Activated CD4-positive, alpha-beta T cell treated with anti-CD3 and anti-CD28 coated beads for 36 hours (primary cell): ENCODE results near the gene NECTIN4. TPM values are rescaled to one million over a fixed set of nuclear protein-coding genes. Genes with fewer than 3 reads are reported as not detected.
A peak's percentile ranks its signal among the peaks of the same experiment; 100 is the strongest.
"Not testable (repeated sequence)": the region's sequence is repeated elsewhere in the genome, so short reads cannot be mapped to it uniquely, and the experiment has no call there.

ENCODE experiments used
- ATAC-seq: fragments of 200-7000 bp; cut with Tn5 transposase; one replicate; pipeline ENCODE4 v1.10.0; 2021; ENCODE audit warnings: mild to moderate bottlenecking, moderate library complexity
- CTCF ChIA-PET: fragments of 350-600 bp; sonication (Branson Sonifier 250); formaldehyde crosslinking; loops from one replicate; lab custom pipeline; 2021; ENCODE audit warnings: antibody characterized with exemption; lab: Charles Lee
- POLR2A ChIA-PET: fragments of 350-600 bp; sonication (Branson Sonifier 250); formaldehyde crosslinking; loops from one replicate; lab custom pipeline; 2021; ENCODE audit warnings: antibody characterized with exemption, inconsistent platforms; lab: Charles Lee
- DNase-seq: peaks from one replicate; pipeline ENCODE4 v3.0.0-alpha.2; 2020
- H3K27ac Mint-ChIP-seq: one replicate; pipeline ENCODE4 v1.8.0; 2021; ENCODE audit warnings: mixed read lengths
- H3K27me3 Mint-ChIP-seq: one replicate; pipeline ENCODE4 v1.8.0; 2021; ENCODE audit warnings: mixed read lengths
- H3K36me3 Mint-ChIP-seq: one replicate; pipeline ENCODE4 v1.8.0; 2021; ENCODE audit warnings: low read depth, mixed read lengths
- H3K4me1 Mint-ChIP-seq: one replicate; pipeline ENCODE4 v1.8.0; 2021; ENCODE audit warnings: mixed read lengths
- H3K4me3 Mint-ChIP-seq: one replicate; pipeline ENCODE4 v1.8.0; 2021; ENCODE audit warnings: mild to moderate bottlenecking, moderate library complexity, mixed read lengths
- H3K9me3 Mint-ChIP-seq: one replicate; pipeline ENCODE4 v1.8.0; 2021; ENCODE audit warnings: low read depth, mixed read lengths
- intact Hi-C, 2 experiments: fragments of 100-400 bp; cut with DNase I in 1 of 2; cut with micrococcal nuclease in 1 of 2; formaldehyde crosslinking; loops; one replicate each; pipeline versions ENCODE4 v1.14.2 to v1.15.1; 2022 to 2024; cut with DNase I, micrococcal nuclease
- total RNA-seq, 2 experiments: library from RNA; stranded (reverse); gene quantifications; one replicate each; pipeline ENCODE4 v1.2.3, GENCODE V29; 2021

NECTIN4 gene
- total RNA-seq, 2 experiments from 2014 or later: not detected

DNA sequence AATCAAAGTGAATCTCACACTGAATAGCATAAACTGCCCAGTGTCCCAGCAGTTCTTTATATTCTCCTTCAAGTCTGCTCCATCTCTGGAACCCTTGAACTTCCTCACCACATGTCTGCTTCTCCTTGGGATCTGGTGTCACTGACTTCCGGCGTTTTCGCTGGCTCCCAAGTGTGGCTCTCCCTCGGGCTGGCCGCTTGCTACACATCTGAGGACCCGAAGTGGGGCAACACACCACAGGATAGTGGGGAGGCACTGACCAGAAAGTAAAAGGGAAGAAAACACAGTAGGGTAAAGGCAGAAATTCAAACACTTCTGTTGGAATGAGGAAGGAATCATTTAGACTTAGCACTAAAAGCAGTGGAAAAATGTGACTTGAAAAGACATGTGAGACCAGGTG is 33.6 kb upstream of the NECTIN4 start:
- CTCF ChIA-PET: no interaction called here

GRCh38 chr1:161121834-161122233 is 32.5 kb upstream of the NECTIN4 start:
- ChIA-PET POLR2A (interaction anchor here (0.6 kb wide), 2 partner anchors 42 to 464 kb away, joined by 3 to 5 read pairs; no protein-coding TSS in a partner anchor), CTCF (interaction anchor here (0.6 to 1.2 kb wide), 3 partner anchors 10 to 410 kb away, joined by 3 read pairs; partner anchors contain the start of gene CD48)
- H3K27ac Mint-ChIP-seq: peak overlapping the region; percentile 3
- H3K9me3 Mint-ChIP-seq: no peaks in the 10 kb centered on the region
- ATAC-seq: no peak
- H3K4me3 Mint-ChIP-seq: no peak overlapping the region
- peaks cover 46% of the 10 kb centered on the region for H3K4me1 Mint-ChIP-seq
- no peak for DNase-seq
- intact Hi-C loops: no loop called here
- peaks cover 64% of the 10 kb centered on the region for H3K36me3 Mint-ChIP-seq
- H3K27me3 Mint-ChIP-seq: no peaks in the 10 kb centered on the region

More for the DNA sequence above, 33.6 kb upstream of the NECTIN4 start:
- POLR2A ChIA-PET: interaction anchor here (0.7 kb wide), 1 partner anchor 69 kb away, joined by 3 read pairs; no protein-coding TSS in a partner anchor
- no peak for DNase-seq
- H3K27ac Mint-ChIP-seq: peak overlapping the region; percentile 52
- no peak overlapping the region for H3K4me3 Mint-ChIP-seq
- no peak for ATAC-seq
- H3K36me3 Mint-ChIP-seq: peaks cover 70% of the 10 kb centered on the region
- H3K27me3 Mint-ChIP-seq: no peaks in the 10 kb centered on the region
- H3K4me1 Mint-ChIP-seq: peaks cover 52% of the 10 kb centered on the region
- no peaks in the 10 kb centered on the region for H3K9me3 Mint-ChIP-seq
- intact Hi-C loops: no loop called here

GRCh38 chr1:161121042-161121650 is 31.8 kb upstream of the NECTIN4 start:
- ATAC-seq (no peak), DNase-seq (no peak)
- ChIA-PET POLR2A (interaction anchor here (0.8 to 1.1 kb wide), 2 partner anchors 12 to 15 kb away, joined by 3 read pairs; partner anchors contain the start of gene DEDD), CTCF (interaction anchor here (1.1 to 1.2 kb wide), 2 partner anchors 9 to 20 kb away, joined by 3 read pairs; no protein-coding TSS in a partner anchor)
- Mint-ChIP-seq H3K4me3 (no peak overlapping the region), H3K9me3 (no peaks in the 10 kb centered on the region), H3K4me1 (peaks cover 47% of the 10 kb centered on the region), H3K36me3 (peaks cover 64% of the 10 kb centered on the region), H3K27ac (peak overlapping the region; percentile 85), H3K27me3 (no peaks in the 10 kb centered on the region)
- intact Hi-C loops: no loop called here

DNA sequence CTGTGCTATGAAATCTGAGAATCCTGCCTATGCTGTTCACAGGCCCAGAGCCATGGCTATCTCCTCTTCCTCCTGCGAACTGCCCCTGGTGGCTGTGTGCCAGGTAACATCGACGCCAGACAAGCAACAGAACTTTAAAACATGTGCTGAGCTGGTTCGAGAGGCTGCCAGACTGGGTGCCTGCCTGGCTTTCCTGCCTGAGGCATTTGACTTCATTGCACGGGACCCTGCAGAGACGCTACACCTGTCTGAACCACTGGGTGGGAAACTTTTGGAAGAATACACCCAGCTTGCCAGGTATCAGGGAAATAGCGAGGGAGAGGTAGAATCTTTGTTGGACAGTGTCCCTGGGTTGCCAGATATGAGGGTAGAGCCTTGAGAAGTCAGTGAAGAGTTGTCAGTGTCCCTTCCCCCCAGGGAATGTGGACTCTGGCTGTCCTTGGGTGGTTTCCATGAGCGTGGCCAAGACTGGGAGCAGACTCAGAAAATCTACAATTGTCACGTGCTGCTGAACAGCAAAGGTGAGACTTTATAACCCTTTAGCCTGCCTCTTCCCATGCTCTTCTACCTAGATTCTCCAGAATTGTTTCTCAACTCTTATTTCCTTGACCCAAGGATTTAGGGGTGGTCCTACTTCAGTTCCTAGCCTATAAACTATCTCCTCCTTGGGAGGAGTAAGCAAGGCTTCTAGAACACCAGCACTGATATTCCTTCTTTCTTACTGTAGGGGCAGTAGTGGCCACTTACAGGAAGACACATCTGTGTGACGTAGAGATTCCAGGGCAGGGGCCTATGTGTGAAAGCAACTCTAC is 29.9 kb upstream of the NECTIN4 start:
- intact Hi-C loops: loop anchor here (1.0 to 5.0 kb wide), 5 partner anchors 13 to 268 kb away; partner anchors contain the start of genes DEDD (in 1 of the 2) and USP21 (in 1 of the 2)
- H3K4me3 Mint-ChIP-seq: peak overlapping the region; percentile 94
- peaks cover 69% of the 10 kb centered on the region for H3K36me3 Mint-ChIP-seq
- ChIA-PET POLR2A (no interaction called here), CTCF (interaction anchor here (0.6 to 1.0 kb wide), 4 partner anchors 22 to 71 kb away, joined by 3 to 8 read pairs (median 3); partner anchors contain the start of gene PPOX)
- peak; percentile 85 for DNase-seq
- peak; percentile 65 for ATAC-seq
- no peaks in the 10 kb centered on the region for H3K9me3 Mint-ChIP-seq
- no peaks in the 10 kb centered on the region for H3K27me3 Mint-ChIP-seq
- peak overlapping the region; percentile 98 for H3K27ac Mint-ChIP-seq
- peaks cover 62% of the 10 kb centered on the region for H3K4me1 Mint-ChIP-seq

GRCh38 chr1:161117759-161118581 is 28.6 kb upstream of the NECTIN4 start, which contains the start of the genes NIT1 and PFDN2:
NIT1 (plus strand) TSS chr1:161118105; CDS start chr1:161118177, 72 bp downstream.
PFDN2 (minus strand) TSS chr1:161118037; CDS start chr1:161118026, 11 bp downstream.
- Mint-ChIP-seq H3K9me3 (no peaks in the 10 kb centered on the region), H3K4me3 (peak within 1 kb of the TSS; percentile 94), H3K4me1 (peaks cover 75% of the 10 kb centered on the region), H3K27me3 (no peaks in the 10 kb centered on the region), H3K27ac (peak within 1 kb of the TSS; percentile 98), H3K36me3 (peaks cover 73% of the 10 kb centered on the region)
- ChIA-PET POLR2A (interaction anchor here (1.0 to 2.7 kb wide), 5 partner anchors 12 to 64 kb away, joined by 3 to 13 read pairs (median 5); partner anchors contain the start of genes DEDD, PPOX and UFC1), CTCF (interaction anchor here (0.6 to 1.7 kb wide), 11 partner anchors 9 to 548 kb away, joined by 3 to 5 read pairs (median 3); partner anchors contain the start of genes TOMM40L and UFC1)
- DNase-seq: peak; percentile 94
- intact Hi-C loops: loop anchor here (1.0 to 5.0 kb wide), 8 partner anchors 14 to 269 kb away; partner anchors contain the start of genes USP21 (in 2 of the 2), DEDD (in 1 of the 2), UFC1 (in 1 of the 2) and USF1 (in 1 of the 2)
- peak; percentile 53 for ATAC-seq

DNA sequence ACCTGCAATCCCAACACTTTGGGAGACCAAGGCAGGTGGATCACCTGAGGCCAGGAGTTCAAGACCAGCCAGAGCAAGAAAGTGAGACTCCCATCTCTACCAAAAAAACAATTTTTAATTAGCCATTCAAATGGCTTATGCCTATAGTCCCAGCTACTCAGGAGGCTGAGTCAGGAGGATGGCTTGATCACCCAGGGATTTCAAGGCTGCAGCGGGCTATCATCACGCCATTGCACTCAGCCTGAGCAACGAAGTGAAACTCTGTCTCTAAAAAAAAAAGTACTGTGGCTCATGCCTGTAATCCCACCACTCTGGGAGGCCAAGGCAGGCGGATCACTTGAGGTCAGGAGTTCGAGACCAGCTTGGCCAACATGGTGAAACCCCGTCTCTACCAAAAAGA is 26.6 kb upstream of the NECTIN4 start:
- H3K27me3 Mint-ChIP-seq, H3K9me3 Mint-ChIP-seq, ATAC-seq: not testable (repeated sequence)
- CTCF ChIA-PET: interaction anchor here (0.7 to 1.7 kb wide), 2 partner anchors 50 to 69 kb away, joined by 3 read pairs; no protein-coding TSS in a partner anchor
- Mint-ChIP-seq H3K27ac (peak overlapping the region; percentile 98), H3K4me1 (peaks cover 76% of the 10 kb centered on the region), H3K36me3 (peaks cover 55% of the 10 kb centered on the region), H3K4me3 (peak overlapping the region; percentile 94)
- POLR2A ChIA-PET: interaction anchor here (2.7 kb wide), 1 partner anchor 38 kb away, joined by 13 read pairs; the partner anchor contains the start of gene UFC1
- intact Hi-C loops: loop anchor here in 1 of 2 experiments (5.0 kb wide), 1 partner anchor 271 kb away; no protein-coding TSS in a partner anchor
- peak; percentile 24 for DNase-seq

- intact Hi-C loops: loop anchor here in 1 of 2 experiments (5.0 kb wide), 1 partner anchor 272 kb away; no protein-coding TSS in a partner anchor
- Mint-ChIP-seq H3K27ac (peak overlapping the region; percentile 98), H3K4me3 (peak overlapping the region; percentile 94), H3K27me3 (no peaks in the 10 kb centered on the region), H3K36me3 (peaks cover 51% of the 10 kb centered on the region), H3K4me1 (peaks cover 70% of the 10 kb centered on the region), H3K9me3 (no peaks in the 10 kb centered on the region)
- POLR2A ChIA-PET: no interaction called here
- peak; percentile 77 for DNase-seq
- peak; percentile 70 for ATAC-seq
- CTCF ChIA-PET: interaction anchor here (1.0 to 3.9 kb wide), 4 partner anchors 17 to 64 kb away, joined by 3 to 32 read pairs (median 4); partner anchors contain the start of gene KLHDC9
Measured at GRCh38 chr1:161115132-161115711, 25.9 kb upstream of the NECTIN4 start.

- peak overlapping the region; percentile 98 for H3K27ac Mint-ChIP-seq
- H3K4me3 Mint-ChIP-seq: no peak overlapping the region
- CTCF ChIA-PET: interaction anchor here (0.6 to 3.9 kb wide), 4 partner anchors 16 to 279 kb away, joined by 3 to 32 read pairs (median 4); partner anchors contain the start of gene KLHDC9
- H3K36me3 Mint-ChIP-seq: peaks cover 46% of the 10 kb centered on the region
- no peaks in the 10 kb centered on the region for H3K9me3 Mint-ChIP-seq
- H3K27me3 Mint-ChIP-seq: no peaks in the 10 kb centered on the region
- ATAC-seq (no peak), DNase-seq (no peak)
- POLR2A ChIA-PET: no interaction called here
- H3K4me1 Mint-ChIP-seq: peaks cover 64% of the 10 kb centered on the region
- intact Hi-C loops: no loop called here
Measured at GRCh38 chr1:161114556-161114955, 25.2 kb upstream of the NECTIN4 start.

- Mint-ChIP-seq H3K4me3 (peak overlapping the region; percentile 15), H3K27ac (peak overlapping the region; percentile 98), H3K9me3 (no peaks in the 10 kb centered on the region), H3K27me3 (no peaks in the 10 kb centered on the region), H3K4me1 (peaks cover 58% of the 10 kb centered on the region), H3K36me3 (peaks cover 46% of the 10 kb centered on the region)
- DNase-seq: no peak
- ATAC-seq: no peak
- intact Hi-C loops: no loop called here
- ChIA-PET POLR2A (interaction anchor here (0.6 kb wide), 1 partner anchor 69 kb away, joined by 3 read pairs; no protein-coding TSS in a partner anchor), CTCF (interaction anchor here (0.7 to 3.9 kb wide), 4 partner anchors 15 to 115 kb away, joined by 3 to 32 read pairs (median 4); partner anchors contain the start of gene KLHDC9)
Measured at GRCh38 chr1:161113915-161114314, 24.6 kb upstream of the NECTIN4 start.
